ENCODE data around the gene PSMD3. TPM values are rescaled to one million over a fixed set of nuclear protein-coding genes. Genes with fewer than 3 reads are reported as not detected.

The PSMD3 gene
- polyA plus RNA-seq, 1 donor (not counting 4 experiments of a cell fraction or from before 2014, with no cell fraction given): 108 TPM

DNA sequence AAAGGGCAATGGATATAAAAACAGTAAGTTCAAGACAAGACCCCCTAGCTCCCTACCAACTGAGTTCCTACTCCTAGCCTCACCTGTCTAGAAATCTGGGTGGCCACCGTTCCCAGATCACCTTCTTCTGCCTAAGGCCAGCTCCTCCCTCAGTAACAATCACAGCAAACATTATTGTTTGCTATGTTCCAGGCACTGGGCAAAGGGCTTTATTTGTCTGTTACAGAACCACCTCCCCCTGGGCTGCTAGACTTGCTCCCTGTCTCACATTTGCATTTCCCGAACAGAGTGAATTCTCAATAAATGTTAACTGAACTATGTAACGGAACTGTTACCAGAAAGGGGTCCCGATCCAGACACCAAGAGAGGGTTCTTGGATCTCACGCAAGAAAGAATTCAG, 46.3 kb upstream of the PSMD3 start:
- TF ChIP-seq EZH2 (IDR thresholded peaks at IDR 0.05; ENCODE audit: low read length) (no peak), CTCF (optimal IDR thresholded peaks at IDR 0.05 in 1 of 3, IDR thresholded peaks at IDR 0.05 in 1 of 3, conservative IDR thresholded peaks at IDR 0.05 in 1 of 3; ENCODE audit: extremely low read depth in 1 of 3, insufficient read depth in 2 of 3, low read length in 3 of 3) (no peak)
- Histone ChIP-seq H3K9ac (ENCODE audit: control insufficient read depth, extremely low read depth, insufficient read depth, low read length) (no peak overlapping the region), H4K20me1 (ENCODE audit: control insufficient read depth, extremely low read depth, insufficient read depth, low read length) (no peaks in the 10 kb centered on the region), H3K4me1 (ENCODE audit: control insufficient read depth, extremely low read depth, insufficient read depth, low read length) (peaks cover 12% of the 10 kb centered on the region), H3K4me3 (ENCODE audit: control insufficient read depth in 2 of 3, extremely low read depth in 1 of 3, insufficient read depth in 2 of 3, low read depth in 1 of 3, low read length in 3 of 3) (no peak overlapping the region), H3K9me1 (ENCODE audit: control insufficient read depth, extremely low read depth, insufficient read depth, low read length) (no peaks in the 10 kb centered on the region), H2AFZ (ENCODE audit: control insufficient read depth, low read length) (no peak overlapping the region), H3K27ac (ENCODE audit: control insufficient read depth, insufficient read depth, low read length) (no peak overlapping the region), H3K27me3 (ENCODE audit: control insufficient read depth, extremely low read depth, insufficient read depth, low read length) (no peaks in the 10 kb centered on the region), H3K9me3 (ENCODE audit: control insufficient read depth, low read depth, low read length) (no peaks in the 10 kb centered on the region), H3K79me2 (ENCODE audit: control insufficient read depth, insufficient read depth, low read length) (no peaks in the 10 kb centered on the region), H3K36me3 (ENCODE audit: control insufficient read depth in 2 of 2, extremely low read depth in 1 of 2, insufficient read depth in 2 of 2, low read length in 2 of 2) (no peaks in the 10 kb centered on the region), H3K4me2 (ENCODE audit: control insufficient read depth, extremely low read depth, insufficient read depth, low read depth, low read length) (no peak overlapping the region)
- DNase-seq (ENCODE audit: low read depth, low spot score) (no peak), FAIRE-seq (no peak)
- dilution Hi-C loops (cut with MboI; ENCODE audit: extremely low pct_ligation_motif_present, low sequenced_read_pairs): no loop called here

GRCh38 chr17:39935909-39936308, 44.7 kb upstream of the PSMD3 start:
- DNase-seq (ENCODE audit: low read depth, low spot score): no peak
- no peak overlapping the region for H3K4me3 ChIP-seq (ENCODE audit: control insufficient read depth in 2 of 3, extremely low read depth in 1 of 3, insufficient read depth in 2 of 3, low read depth in 1 of 3, low read length in 3 of 3)
- no peaks in the 10 kb centered on the region for H3K27me3 ChIP-seq (ENCODE audit: control insufficient read depth, extremely low read depth, insufficient read depth, low read length)
- H3K9me3 ChIP-seq (ENCODE audit: control insufficient read depth, low read depth, low read length): no peaks in the 10 kb centered on the region
- H3K4me2 ChIP-seq (ENCODE audit: control insufficient read depth, extremely low read depth, insufficient read depth, low read depth, low read length): no peak overlapping the region
- no peaks in the 10 kb centered on the region for H3K9me1 ChIP-seq (ENCODE audit: control insufficient read depth, extremely low read depth, insufficient read depth, low read length)
- H3K36me3 ChIP-seq (ENCODE audit: control insufficient read depth in 2 of 2, extremely low read depth in 1 of 2, insufficient read depth in 2 of 2, low read length in 2 of 2): no peaks in the 10 kb centered on the region
- no peak overlapping the region for H3K9ac ChIP-seq (ENCODE audit: control insufficient read depth, extremely low read depth, insufficient read depth, low read length)
- no peaks in the 10 kb centered on the region for H4K20me1 ChIP-seq (ENCODE audit: control insufficient read depth, extremely low read depth, insufficient read depth, low read length)
- H2AFZ ChIP-seq (ENCODE audit: control insufficient read depth, low read length): no peak overlapping the region
- no peak for TF ChIP-seq EZH2 (IDR thresholded peaks at IDR 0.05; ENCODE audit: low read length)
- TF ChIP-seq CTCF (optimal IDR thresholded peaks at IDR 0.05 in 1 of 3, IDR thresholded peaks at IDR 0.05 in 1 of 3, conservative IDR thresholded peaks at IDR 0.05 in 1 of 3; ENCODE audit: extremely low read depth in 1 of 3, insufficient read depth in 2 of 3, low read length in 3 of 3): no peak
- dilution Hi-C loops (cut with MboI; ENCODE audit: extremely low pct_ligation_motif_present, low sequenced_read_pairs): no loop called here
- peaks cover 8% of the 10 kb centered on the region for H3K4me1 ChIP-seq (ENCODE audit: control insufficient read depth, extremely low read depth, insufficient read depth, low read length)
- no peaks in the 10 kb centered on the region for H3K79me2 ChIP-seq (ENCODE audit: control insufficient read depth, insufficient read depth, low read length)
- no peak for FAIRE-seq
- no peak overlapping the region for H3K27ac ChIP-seq (ENCODE audit: control insufficient read depth, insufficient read depth, low read length)
